Measurements from ENCODE around the gene DDX52.
"Not testable (repeated sequence)": the region's sequence is repeated elsewhere in the genome, so short reads cannot be mapped to it uniquely, and the experiment has no call there.

DDX52 gene, protein sequence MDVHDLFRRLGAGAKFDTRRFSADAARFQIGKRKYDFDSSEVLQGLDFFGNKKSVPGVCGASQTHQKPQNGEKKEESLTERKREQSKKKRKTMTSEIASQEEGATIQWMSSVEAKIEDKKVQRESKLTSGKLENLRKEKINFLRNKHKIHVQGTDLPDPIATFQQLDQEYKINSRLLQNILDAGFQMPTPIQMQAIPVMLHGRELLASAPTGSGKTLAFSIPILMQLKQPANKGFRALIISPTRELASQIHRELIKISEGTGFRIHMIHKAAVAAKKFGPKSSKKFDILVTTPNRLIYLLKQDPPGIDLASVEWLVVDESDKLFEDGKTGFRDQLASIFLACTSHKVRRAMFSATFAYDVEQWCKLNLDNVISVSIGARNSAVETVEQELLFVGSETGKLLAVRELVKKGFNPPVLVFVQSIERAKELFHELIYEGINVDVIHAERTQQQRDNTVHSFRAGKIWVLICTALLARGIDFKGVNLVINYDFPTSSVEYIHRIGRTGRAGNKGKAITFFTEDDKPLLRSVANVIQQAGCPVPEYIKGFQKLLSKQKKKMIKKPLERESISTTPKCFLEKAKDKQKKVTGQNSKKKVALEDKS

DNA sequence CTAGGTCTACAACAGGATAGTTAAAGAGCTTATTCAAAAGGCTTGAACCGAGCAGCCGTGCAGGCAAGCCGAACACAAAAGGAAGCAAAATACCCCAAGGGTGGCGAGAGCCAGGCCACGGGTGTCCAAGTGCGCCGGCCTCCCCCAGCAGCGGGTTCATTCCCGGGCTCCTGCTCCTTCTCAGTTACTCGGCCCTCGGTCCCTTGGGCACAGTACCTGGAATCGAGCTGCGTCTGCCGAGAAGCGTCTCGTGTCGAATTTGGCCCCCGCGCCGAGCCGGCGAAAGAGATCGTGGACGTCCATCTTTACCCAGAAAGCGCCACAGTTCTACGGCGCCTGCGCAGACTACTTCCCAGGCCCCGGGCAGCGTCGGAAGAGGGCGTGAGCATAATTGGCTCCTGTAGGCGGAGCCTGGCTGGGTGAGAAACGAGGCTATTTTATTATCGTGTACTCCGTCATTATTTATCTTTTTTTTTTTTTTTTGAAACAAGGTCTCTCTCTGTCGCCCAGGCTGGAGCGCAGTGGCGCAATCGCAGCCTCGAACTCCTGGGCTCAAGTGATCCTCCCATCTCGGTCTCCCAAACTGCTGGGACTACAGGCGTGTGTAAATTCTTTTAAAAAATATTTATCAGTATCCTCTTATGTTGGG, at the start of gene DDX52:
Gene DDX52 (minus strand): TSS at position 329 of the 649 bp plus-strand sequence. CDS start 26 bp downstream, at position 303.
- Histone ChIP-seq H3K27ac (ENCODE audit: low read depth, low read length) (peak within 1 kb of the TSS; percentile 77), H3K9me3 (ENCODE audit: low read length) (no peaks in the 10 kb centered on the region), H3K4me3 (ENCODE audit: low read depth in 1 of 2, low read length in 2 of 2) (peak within 1 kb of the TSS; percentile 76 to 78), H3K27me3 (ENCODE audit: control insufficient read depth in 1 of 2, insufficient read depth in 2 of 2, low read length in 2 of 2) (no peaks in the 10 kb centered on the region), H3K4me1 (ENCODE audit: insufficient read depth, low read length) (peaks cover 21% of the 10 kb centered on the region), H3K36me3 (ENCODE audit: insufficient read depth, low read length) (peaks cover 2% of the 10 kb centered on the region), H3K9ac (ENCODE audit: low read length) (peak within 1 kb of the TSS; percentile 47)

GRCh38 chr17:37691807-37692206, 48.6 kb upstream of the DDX52 start:
- Histone ChIP-seq H3K36me3 (ENCODE audit: insufficient read depth, low read length) (no peaks in the 10 kb centered on the region), H3K27me3 (ENCODE audit: control insufficient read depth in 1 of 2, insufficient read depth in 2 of 2, low read length in 2 of 2) (no peaks in the 10 kb centered on the region), H3K9ac (ENCODE audit: low read length) (no peak overlapping the region), H3K4me3 (ENCODE audit: low read depth in 1 of 2, low read length in 2 of 2) (no peak overlapping the region), H3K4me1 (ENCODE audit: insufficient read depth, low read length) (no peaks in the 10 kb centered on the region), H3K27ac (ENCODE audit: low read depth, low read length) (no peak overlapping the region), H3K9me3 (ENCODE audit: low read length) (no peaks in the 10 kb centered on the region)

GRCh38 chr17:37689317-37689716, 46.1 kb upstream of the DDX52 start:
- H3K36me3 ChIP-seq (ENCODE audit: insufficient read depth, low read length) = no peaks in the 10 kb centered on the region
- no peaks in the 10 kb centered on the region for H3K9me3 ChIP-seq (ENCODE audit: low read length)
- no peak overlapping the region for H3K27ac ChIP-seq (ENCODE audit: low read depth, low read length)
- H3K27me3 ChIP-seq (ENCODE audit: control insufficient read depth in 1 of 2, insufficient read depth in 2 of 2, low read length in 2 of 2) = no peaks in the 10 kb centered on the region
- H3K4me3 ChIP-seq (ENCODE audit: low read depth in 1 of 2, low read length in 2 of 2) = no peak overlapping the region
- no peaks in the 10 kb centered on the region for H3K4me1 ChIP-seq (ENCODE audit: insufficient read depth, low read length)
- no peak overlapping the region for H3K9ac ChIP-seq (ENCODE audit: low read length)

DNA sequence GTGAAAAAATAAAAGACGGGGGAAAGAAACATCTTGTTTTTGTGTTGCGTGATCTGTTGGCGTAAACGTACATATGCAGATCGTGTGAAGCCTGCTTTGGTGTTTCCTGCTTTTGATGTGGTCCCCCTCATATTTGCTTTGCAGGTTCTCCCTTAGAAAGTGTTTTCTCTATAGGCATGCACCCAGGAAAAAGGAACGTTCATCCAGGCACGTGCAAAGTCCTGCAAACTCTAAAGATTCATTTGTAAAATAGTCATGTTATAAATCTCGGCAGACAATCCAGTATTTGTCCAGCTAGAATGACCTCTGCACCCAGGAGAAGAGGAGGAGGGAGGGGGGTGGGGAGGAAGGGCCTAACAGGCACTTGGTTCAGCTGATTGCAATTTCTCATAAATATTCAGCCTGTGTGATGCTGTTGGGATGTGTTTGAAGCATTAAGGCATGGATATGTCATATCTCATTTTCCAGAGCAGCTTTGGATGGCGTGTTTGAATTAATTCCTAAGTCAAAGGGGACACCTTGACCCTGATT, 40.3 kb upstream of the DDX52 start:
- Histone ChIP-seq H3K27me3 (ENCODE audit: control insufficient read depth in 1 of 2, insufficient read depth in 2 of 2, low read length in 2 of 2) (no peaks in the 10 kb centered on the region), H3K9ac (ENCODE audit: low read length) (no peak overlapping the region), H3K4me3 (ENCODE audit: low read depth in 1 of 2, low read length in 2 of 2) (no peak overlapping the region), H3K4me1 (ENCODE audit: insufficient read depth, low read length) (no peaks in the 10 kb centered on the region), H3K36me3 (ENCODE audit: insufficient read depth, low read length) (no peaks in the 10 kb centered on the region), H3K27ac (ENCODE audit: low read depth, low read length) (no peak overlapping the region), H3K9me3 (ENCODE audit: low read length) (no peaks in the 10 kb centered on the region)

DNA sequence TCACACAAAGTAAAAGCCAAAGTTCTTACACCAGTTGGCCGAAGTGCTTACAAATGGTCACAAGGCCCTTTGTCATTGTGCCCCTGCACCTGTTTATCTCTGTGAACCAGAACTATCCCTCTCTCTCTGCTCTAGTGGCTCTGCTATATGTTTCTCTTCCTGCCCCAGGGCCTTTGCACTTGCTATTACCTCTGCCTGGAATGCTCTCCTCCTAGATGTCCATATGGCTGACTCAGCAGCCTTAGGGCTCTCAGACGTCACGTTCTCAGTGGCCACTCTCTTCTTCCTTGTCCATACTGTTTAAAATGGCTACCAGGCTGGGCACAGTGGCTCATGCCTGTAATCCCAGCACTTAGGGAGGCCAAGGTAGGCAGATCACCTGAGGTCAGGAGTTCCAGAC, 38.8 kb upstream of the DDX52 start:
- Histone ChIP-seq H3K9me3 (ENCODE audit: low read length) (no peaks in the 10 kb centered on the region), H3K27me3 (ENCODE audit: control insufficient read depth in 1 of 2, insufficient read depth in 2 of 2, low read length in 2 of 2) (no peaks in the 10 kb centered on the region), H3K4me3 (ENCODE audit: low read depth in 1 of 2, low read length in 2 of 2) (no peak overlapping the region), H3K36me3 (ENCODE audit: insufficient read depth, low read length) (no peaks in the 10 kb centered on the region), H3K4me1 (ENCODE audit: insufficient read depth, low read length) (no peaks in the 10 kb centered on the region), H3K27ac (ENCODE audit: low read depth, low read length) (no peak overlapping the region), H3K9ac (ENCODE audit: low read length) (no peak overlapping the region)

- not testable (repeated sequence) for H3K9me3 ChIP-seq (ENCODE audit: low read length); H3K36me3 ChIP-seq (ENCODE audit: insufficient read depth, low read length)
Measured at GRCh38 chr17:37679995-37680394, 36.7 kb upstream of the DDX52 start.

GRCh38 chr17:37678036-37678435, 34.8 kb upstream of the DDX52 start:
- Histone ChIP-seq H3K36me3 (ENCODE audit: insufficient read depth, low read length) (no peaks in the 10 kb centered on the region), H3K9ac (ENCODE audit: low read length) (no peak overlapping the region), H3K4me3 (ENCODE audit: low read depth in 1 of 2, low read length in 2 of 2) (no peak overlapping the region), H3K27me3 (ENCODE audit: control insufficient read depth in 1 of 2, insufficient read depth in 2 of 2, low read length in 2 of 2) (no peaks in the 10 kb centered on the region), H3K27ac (ENCODE audit: low read depth, low read length) (no peak overlapping the region), H3K9me3 (ENCODE audit: low read length) (no peaks in the 10 kb centered on the region), H3K4me1 (ENCODE audit: insufficient read depth, low read length) (no peaks in the 10 kb centered on the region)

More at GRCh38 chr17:37679995-37680394, 36.7 kb upstream of the DDX52 start:
- H3K27ac ChIP-seq (ENCODE audit: low read depth, low read length); H3K4me1 ChIP-seq (ENCODE audit: insufficient read depth, low read length); H3K27me3 ChIP-seq (ENCODE audit: control insufficient read depth in 1 of 2, insufficient read depth in 2 of 2, low read length in 2 of 2); H3K9ac ChIP-seq (ENCODE audit: low read length); H3K4me3 ChIP-seq (ENCODE audit: low read depth in 1 of 2, low read length in 2 of 2): not testable (repeated sequence)

- Histone ChIP-seq H3K9ac (ENCODE audit: low read length) (no peak overlapping the region), H3K4me3 (ENCODE audit: low read depth in 1 of 2, low read length in 2 of 2) (no peak overlapping the region), H3K4me1 (ENCODE audit: insufficient read depth, low read length) (no peaks in the 10 kb centered on the region), H3K27me3 (ENCODE audit: control insufficient read depth in 1 of 2, insufficient read depth in 2 of 2, low read length in 2 of 2) (no peaks in the 10 kb centered on the region), H3K36me3 (ENCODE audit: insufficient read depth, low read length) (no peaks in the 10 kb centered on the region), H3K27ac (ENCODE audit: low read depth, low read length) (no peak overlapping the region), H3K9me3 (ENCODE audit: low read length) (no peaks in the 10 kb centered on the region)
Measured at GRCh38 chr17:37677021-37677420, 33.8 kb upstream of the DDX52 start.

DNA sequence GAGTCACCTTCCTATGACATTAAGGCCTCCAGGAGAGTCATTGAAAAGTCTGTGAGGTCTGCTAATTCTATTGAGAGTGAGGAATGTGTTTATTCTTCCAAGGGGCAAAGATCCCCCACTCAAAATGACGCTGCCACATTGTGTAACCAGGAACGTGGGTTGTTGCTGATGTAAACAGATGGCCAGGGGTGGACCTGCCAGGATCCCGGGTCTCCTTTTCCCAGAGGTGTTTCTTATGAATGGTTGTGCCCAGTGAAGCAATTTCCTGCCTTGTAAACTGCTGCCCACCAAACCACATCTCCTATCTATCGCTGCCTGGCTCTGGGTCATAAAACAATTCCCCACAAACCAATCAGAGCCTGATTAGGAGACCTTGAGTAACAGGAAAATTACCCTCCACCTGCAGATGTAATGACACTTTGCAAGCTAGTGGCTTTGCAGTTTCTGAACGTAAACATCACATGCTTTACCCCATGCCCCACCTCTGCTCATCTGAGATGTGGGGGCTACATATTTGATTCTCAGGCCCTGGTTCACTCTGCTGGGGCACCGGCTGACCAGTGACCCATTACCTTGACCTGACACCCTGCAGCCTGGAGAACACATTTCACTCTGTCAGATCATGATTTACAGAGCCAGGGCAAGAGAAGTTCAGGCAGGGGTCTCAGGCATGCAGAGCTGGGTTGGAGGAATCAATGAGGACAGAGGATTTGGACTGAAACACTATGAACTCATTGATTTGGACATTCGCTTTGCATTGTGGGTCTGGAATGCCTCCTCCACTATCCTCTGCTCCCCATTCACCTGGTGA, 33.1 kb upstream of the DDX52 start:
- Histone ChIP-seq H3K9me3 (ENCODE audit: low read length) (no peaks in the 10 kb centered on the region), H3K36me3 (ENCODE audit: insufficient read depth, low read length) (no peaks in the 10 kb centered on the region), H3K27ac (ENCODE audit: low read depth, low read length) (no peak overlapping the region), H3K4me1 (ENCODE audit: insufficient read depth, low read length) (no peaks in the 10 kb centered on the region), H3K4me3 (ENCODE audit: low read depth in 1 of 2, low read length in 2 of 2) (no peak overlapping the region), H3K9ac (ENCODE audit: low read length) (no peak overlapping the region), H3K27me3 (ENCODE audit: control insufficient read depth in 1 of 2, insufficient read depth in 2 of 2, low read length in 2 of 2) (no peaks in the 10 kb centered on the region)

DNA sequence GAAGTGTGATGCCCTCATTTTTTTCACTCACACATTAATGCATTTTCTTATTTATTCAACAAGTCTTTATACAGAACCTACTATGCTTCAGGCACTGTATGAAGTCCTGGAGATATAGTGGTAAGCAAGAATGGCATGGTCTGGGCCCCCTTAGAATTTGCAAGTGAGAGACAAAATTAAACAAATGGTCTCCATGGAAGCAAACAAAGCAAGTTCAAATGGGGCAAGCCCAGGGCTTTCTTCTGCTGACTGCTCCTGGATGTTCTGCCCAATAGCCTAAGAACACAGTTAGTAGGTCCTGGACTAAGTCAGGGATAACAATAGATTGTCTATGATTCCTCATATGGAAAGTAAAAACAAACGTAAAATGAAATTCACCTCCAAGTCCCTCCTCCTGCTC, 31.3 kb upstream of the DDX52 start:
- Histone ChIP-seq H3K4me3 (ENCODE audit: low read depth in 1 of 2, low read length in 2 of 2) (no peak overlapping the region), H3K36me3 (ENCODE audit: insufficient read depth, low read length) (no peaks in the 10 kb centered on the region), H3K9ac (ENCODE audit: low read length) (no peak overlapping the region), H3K4me1 (ENCODE audit: insufficient read depth, low read length) (no peaks in the 10 kb centered on the region), H3K27ac (ENCODE audit: low read depth, low read length) (no peak overlapping the region), H3K9me3 (ENCODE audit: low read length) (no peaks in the 10 kb centered on the region), H3K27me3 (ENCODE audit: control insufficient read depth in 1 of 2, insufficient read depth in 2 of 2, low read length in 2 of 2) (no peaks in the 10 kb centered on the region)

DNA sequence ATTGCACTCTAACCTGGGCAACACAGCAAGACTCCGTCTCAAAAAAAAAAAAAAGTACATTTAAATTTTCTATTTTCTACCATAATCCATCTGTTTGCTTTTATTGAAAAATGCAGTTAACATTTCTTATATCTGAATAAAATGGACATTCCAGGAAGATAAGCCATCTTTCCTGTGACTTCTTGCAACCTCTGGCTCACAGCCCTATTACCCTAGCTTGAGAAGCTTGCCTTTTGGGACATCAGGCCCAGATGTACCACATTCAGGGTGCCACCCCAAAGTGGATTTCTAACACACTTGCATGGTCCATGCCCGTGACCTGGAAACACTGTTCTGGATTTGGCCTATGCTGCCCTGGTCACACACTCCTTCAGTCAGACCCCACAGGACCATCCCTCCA, 30.1 kb upstream of the DDX52 start:
- no peak overlapping the region for H3K27ac ChIP-seq (ENCODE audit: low read depth, low read length)
- H3K36me3 ChIP-seq (ENCODE audit: insufficient read depth, low read length) = no peaks in the 10 kb centered on the region
- H3K4me3 ChIP-seq (ENCODE audit: low read depth in 1 of 2, low read length in 2 of 2) = no peak overlapping the region
- no peak overlapping the region for H3K9ac ChIP-seq (ENCODE audit: low read length)
- H3K9me3 ChIP-seq (ENCODE audit: low read length) = no peaks in the 10 kb centered on the region
- H3K27me3 ChIP-seq (ENCODE audit: control insufficient read depth in 1 of 2, insufficient read depth in 2 of 2, low read length in 2 of 2) = no peaks in the 10 kb centered on the region
- H3K4me1 ChIP-seq (ENCODE audit: insufficient read depth, low read length) = no peaks in the 10 kb centered on the region

Measured in muscle layer of colon (tissue), 2 donors.